HG03025 (cell line): ENCODE results near the gene RGS14.

ENCODE experiments used
- ATAC-seq: cut with Tn5 transposase; IDR thresholded peaks from one replicate; pipeline ENCODE4 v1.9.1; 2021; ENCODE audit warnings: mild to moderate bottlenecking, moderate library complexity; ENCODE audit not compliant: unreplicated experiment, low FRiP score

RGS14 gene

GRCh38 chr5:177362610-177363507, 5.1 kb downstream of the RGS14 start:
- ATAC-seq = no peak

- ATAC-seq = no peak
These were observed 5.8 kb downstream of the RGS14 start for GRCh38 chr5:177363565-177363964.

DNA sequence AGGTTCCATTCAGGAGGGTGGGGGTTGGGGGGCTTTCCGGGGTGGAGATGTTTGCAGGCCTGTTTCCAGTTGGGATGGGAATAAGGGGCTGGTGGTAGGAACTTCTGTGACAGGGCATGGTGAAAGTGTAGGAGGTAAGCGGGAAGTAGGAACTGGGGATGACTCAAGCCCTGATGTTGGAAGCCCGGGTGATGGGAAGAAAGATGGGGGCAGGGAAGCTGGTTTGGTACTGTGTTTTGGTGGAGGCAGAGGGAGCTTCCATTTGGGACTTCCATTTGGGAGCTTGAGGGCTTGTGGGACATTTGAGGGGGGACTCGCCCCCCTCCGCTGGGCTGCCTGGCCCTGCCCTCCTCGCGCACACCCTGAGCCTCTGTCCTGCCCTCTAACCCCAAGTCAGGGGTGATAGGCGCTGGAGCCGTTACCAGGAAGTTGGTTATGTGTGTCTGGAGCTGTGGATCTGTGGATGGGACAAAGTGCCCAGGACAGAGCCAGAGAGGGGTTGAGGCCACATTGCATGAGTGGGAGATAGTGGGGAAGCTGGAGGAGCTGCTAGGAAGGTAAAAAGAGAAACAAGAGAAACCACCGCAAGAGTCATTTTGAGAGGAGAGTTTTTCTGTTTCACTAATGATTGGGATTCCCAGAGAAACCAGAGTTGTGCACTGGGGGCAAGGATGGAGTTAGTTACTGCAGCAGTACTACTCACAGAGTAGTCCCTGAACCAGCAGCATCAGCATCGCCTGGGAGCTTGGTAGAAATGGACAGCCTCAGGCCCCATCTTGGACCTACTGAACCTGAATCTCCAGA, 6.6 kb downstream of the RGS14 start:
- ATAC-seq = no peak

GRCh38 chr5:177365845-177366527, 8.3 kb downstream of the RGS14 start:
- no peak for ATAC-seq

- ATAC-seq = no peak
These were observed 9.0 kb downstream of the RGS14 start for GRCh38 chr5:177366528-177367322.

DNA sequence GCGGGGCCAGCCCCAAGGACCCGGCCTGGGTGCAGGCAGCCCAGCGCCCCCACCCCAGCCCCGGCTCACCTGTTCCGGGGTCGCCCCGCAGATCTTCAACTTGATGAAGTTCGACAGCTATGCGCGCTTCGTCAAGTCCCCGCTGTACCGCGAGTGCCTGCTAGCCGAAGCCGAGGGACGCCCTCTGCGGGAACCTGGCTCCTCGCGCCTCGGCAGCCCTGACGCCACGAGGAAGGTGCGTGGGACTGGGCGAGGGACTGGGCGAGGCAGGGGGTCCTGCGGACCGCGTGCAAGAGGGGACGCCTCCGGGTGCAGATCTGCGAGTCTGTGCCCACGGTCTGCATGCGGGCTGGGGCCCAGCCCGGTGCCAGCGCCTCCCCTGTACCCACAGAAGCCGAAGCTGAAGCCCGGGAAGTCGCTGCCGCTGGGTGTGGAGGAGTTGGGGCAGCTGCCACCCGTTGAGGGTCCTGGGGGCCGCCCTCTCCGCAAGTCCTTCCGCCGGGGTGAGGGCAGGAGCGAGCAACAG, 9.7 kb downstream of the RGS14 start:
- ATAC-seq = no peak

DNA sequence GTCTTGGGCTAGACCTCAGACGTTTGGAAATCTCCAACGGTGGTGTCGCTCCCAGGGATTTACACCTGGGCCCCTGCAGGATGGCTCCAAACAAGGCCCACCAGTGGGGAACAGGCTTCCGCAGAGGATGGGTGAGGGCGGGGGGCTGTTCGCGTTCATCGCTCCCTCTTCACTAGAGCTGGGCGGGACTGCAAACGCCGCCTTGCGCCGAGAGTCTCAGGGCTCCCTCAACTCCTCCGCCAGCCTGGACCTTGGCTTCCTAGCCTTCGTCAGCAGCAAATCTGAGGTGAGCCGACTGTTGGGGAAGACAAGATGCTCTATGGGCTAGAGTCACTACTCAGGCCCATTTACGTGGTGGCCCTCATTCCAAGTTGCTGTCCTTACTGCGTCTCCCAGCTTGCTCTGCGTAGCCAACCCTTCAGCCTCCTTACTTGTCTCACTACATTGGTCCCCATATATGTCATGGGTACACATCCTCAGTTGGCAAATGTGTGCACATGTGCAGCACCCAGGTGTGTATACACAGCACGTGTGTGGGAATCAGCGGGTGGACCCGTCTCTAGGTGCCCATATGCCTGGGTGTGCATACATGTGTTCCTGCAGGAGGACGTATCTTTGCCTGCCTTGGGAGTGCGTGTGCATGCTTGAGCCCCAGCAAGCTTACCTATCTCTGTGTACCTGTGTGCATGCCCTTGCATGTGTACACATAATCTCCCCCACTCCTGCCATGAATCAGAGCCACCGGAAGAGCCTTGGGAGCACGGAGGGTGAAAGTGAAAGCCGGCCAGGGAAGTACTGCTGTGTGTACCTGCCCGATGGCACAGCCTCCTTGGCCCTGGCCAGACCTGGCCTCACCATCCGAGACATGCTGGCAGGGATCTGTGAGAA, 10.5 kb downstream of the RGS14 start:
- ATAC-seq = no peak

DNA sequence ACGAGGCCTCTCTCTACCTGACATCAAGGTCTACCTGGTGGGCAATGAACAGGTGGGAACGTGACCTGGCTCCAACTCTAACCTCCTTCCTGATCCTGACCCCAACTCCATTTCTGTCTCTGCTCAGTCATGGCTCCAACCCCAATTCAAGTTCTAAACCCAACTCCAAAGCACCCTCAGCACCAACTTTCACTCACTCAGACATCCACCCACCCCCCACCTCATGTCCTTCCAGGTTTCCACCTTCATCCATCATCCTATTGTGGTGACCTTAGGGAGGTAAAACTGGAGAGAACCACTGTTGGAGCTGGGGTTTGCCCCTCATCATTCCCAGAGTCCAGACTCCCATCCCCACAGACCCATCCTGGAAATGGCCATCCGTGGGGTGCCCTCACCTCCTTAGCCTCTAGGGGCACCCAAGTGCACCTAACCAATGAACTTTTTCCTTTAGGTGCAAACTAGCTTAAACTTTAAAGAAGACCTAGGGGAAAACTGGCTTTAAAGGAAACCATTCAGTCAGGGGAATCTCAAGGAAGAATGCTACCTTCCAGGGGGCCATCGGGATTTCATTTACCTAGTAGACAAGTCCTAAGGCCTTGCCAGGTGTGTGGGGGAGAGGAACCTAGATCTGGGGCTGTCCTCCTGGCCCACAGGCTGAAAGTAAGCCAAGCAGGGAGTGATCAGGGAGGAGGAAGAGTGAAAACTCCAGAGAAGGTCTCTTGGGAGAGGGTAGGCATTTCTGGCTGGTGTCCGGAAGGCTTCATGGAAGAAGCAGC, 11.3 kb downstream of the RGS14 start:
- ATAC-seq = no peak

- no peak for ATAC-seq
These were observed 12.1 kb downstream of the RGS14 start for GRCh38 chr5:177369645-177370440.

GRCh38 chr5:177370488-177371119, 12.9 kb downstream of the RGS14 start:
- ATAC-seq = no peak

DNA sequence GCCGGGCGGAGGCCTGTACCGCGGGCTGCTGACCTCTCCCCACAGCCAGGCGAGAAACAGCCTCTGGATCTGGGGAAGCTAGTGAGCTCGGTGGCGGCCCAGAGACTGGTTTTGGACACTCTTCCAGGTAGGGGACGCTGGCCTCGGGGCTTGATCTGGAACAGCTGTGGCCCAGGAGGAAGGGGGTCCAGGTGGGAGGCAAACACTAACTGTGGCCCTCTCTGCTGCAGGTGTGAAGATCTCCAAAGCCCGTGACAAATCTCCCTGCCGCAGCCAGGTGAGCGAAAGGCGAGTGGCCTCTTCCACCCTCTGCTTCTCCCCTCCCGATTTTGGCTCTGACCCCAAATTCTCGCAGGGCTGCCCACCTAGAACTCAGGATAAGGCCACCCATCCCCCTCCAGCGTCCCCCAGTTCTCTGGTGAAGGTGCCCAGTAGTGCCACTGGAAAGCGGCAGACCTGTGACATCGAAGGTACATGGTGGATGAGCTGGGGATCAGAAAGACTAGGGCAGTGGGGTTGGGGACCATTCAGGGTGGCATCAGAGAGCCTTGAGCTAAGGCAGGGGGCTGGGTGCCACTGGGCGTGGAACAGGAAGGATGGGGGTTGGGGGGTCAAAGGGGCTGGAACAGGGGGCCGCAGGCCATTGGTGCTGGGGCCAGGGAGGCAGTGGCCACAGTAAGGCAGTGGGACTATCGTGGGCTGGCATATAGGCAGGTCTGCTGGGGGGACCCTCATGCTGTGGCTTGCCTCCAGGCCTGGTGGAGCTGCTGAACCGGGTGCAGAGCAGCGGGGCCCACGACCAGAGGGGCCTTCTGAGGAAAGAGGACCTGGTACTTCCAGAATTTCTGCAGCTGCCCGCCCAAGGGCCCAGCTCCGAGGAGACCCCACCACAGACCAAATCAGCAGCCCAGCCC, 13.7 kb downstream of the RGS14 start:
- ATAC-seq = no peak

GRCh38 chr5:177372034-177372896, 14.5 kb downstream of the RGS14 start:
- no peak for ATAC-seq

- ATAC-seq = no peak
These were observed 15.2 kb downstream of the RGS14 start for GRCh38 chr5:177372910-177373309.

DNA sequence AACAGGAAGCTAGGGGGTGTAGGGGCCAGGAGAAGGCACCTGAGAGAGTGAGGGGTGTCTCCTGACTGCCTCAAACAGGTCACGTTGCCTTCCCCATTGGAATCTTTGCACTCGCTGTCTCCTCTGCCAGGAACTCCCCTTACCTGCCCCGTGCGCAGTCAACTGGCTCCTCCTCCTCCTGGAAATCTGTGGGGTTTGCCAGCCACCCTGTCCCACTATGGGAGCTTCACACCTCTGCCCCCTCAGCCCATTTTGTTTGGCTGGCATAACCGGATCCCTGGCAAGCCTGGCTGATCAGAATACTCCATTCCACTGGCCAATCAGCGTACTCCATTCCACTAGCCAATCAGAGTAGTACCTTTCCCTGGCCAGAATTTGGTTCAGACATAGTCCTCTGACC, 16.1 kb downstream of the RGS14 start:
- no peak for ATAC-seq

GRCh38 chr5:177374211-177374610, 16.5 kb downstream of the RGS14 start:
- no peak for ATAC-seq
